Activated T-cell treated with anti-CD3 and anti-CD28 coated beads, Interleukin-2, amount 50 U/mL, for 48 hours (primary cell): ENCODE measurements around the gene USP17L20.
"Not testable (repeated sequence)": the region's sequence is repeated elsewhere in the genome, so short reads cannot be mapped to it uniquely, and the experiment has no call there.

Experiments
- DNase-seq, 2 experiments: peaks; one replicate each; pipeline ENCODE4 v3.0.0-alpha.2; 2020

The USP17L20 gene, protein sequence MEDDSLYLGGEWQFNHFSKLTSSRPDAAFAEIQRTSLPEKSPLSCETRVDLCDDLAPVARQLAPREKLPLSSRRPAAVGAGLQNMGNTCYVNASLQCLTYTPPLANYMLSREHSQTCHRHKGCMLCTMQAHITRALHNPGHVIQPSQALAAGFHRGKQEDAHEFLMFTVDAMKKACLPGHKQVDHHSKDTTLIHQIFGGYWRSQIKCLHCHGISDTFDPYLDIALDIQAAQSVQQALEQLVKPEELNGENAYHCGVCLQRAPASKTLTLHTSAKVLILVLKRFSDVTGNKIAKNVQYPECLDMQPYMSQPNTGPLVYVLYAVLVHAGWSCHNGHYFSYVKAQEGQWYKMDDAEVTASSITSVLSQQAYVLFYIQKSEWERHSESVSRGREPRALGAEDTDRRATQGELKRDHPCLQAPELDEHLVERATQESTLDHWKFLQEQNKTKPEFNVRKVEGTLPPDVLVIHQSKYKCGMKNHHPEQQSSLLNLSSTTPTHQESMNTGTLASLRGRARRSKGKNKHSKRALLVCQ

DNA sequence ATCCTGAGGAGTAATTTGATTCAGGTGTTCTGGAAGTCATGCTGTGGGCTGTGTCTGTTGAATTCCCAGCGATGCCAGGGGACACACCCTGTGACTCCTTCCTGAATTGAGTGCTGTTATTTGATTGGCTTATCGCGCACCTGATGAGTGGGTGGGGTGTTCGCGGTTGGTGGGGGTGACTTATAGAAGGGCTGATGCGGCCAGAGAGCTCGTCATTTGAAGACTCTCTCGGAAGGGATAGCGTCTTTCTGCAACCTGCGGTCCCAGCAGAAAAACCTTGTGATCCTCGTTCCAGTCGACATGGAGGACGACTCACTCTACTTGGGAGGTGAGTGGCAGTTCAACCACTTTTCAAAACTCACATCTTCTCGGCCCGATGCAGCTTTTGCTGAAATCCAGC, at the start of gene USP17L20:
TSS of gene USP17L20 (plus strand) at position 301 of the 400 bp plus-strand sequence. CDS start at position 301, 0 bp downstream.
- DNase-seq, result not testable (repeated sequence)

DNA sequence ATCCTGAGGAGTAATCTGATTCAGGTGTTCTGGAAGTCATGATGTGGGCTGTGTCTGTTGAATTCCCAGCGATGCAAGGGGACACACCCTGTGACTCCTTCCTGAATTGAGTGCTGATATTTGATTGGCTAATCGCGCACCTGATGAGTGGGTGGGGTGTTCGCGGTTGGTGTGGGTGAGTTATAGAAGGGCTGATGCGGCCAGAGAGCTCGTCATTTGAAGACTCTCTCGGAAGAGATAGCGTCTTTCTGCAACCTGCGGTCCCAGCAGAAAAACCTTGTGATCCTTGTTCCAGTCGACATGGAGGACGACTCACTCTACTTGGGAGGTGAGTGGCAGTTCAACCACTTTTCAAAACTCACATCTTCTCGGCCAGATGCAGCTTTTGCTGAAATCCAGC, 47.6 kb upstream of the USP17L20 start, which contains the start of gene USP17L10:
TSS of gene USP17L10 (plus strand) at position 301 of the 400 bp plus-strand sequence. CDS start at position 301, 0 bp downstream.
- DNase-seq, result not testable (repeated sequence)

DNA sequence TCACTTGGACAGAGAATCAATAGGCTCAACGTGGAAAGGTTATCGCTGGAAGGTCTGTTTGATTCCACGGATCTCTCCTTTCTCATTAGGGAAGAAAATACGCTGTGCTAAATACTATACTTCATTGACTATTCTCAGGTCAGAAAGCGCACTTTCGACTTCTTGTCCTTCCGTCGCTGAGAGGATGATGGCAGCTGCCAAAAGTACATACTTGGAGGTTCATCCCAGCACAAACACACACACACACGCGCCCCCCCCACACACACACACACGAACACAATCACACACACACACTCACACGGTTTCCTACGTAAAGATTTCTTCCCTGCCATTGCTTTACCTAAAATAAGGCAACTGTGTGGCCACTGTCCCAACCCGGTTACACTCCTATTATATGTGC, 43.2 kb upstream of the USP17L20 start:
- not testable (repeated sequence) for DNase-seq

DNA sequence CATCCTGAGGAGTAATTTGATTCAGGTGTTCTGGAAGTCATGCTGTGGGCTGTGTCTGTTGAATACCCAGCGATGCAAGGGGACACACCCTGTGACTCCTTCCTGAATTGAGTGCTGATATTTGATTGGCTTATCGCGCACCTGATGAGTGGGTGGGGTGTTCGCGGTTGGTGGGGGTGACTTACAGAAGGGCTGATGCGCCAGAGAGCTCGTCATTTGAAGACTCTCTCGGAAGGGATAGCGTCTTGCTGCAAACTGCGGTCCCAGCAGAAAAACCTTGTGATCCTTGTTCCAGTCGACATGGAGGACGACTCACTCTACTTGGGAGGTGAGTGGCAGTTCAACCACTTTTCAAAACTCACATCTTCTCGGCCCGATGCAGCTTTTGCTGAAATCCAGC, 42.8 kb upstream of the USP17L20 start, which contains the start of gene USP17L11:
TSS of gene USP17L11 (plus strand) at position 301 of the 400 bp plus-strand sequence. CDS start at position 301, 0 bp downstream.
- DNase-seq, result not testable (repeated sequence)

DNA sequence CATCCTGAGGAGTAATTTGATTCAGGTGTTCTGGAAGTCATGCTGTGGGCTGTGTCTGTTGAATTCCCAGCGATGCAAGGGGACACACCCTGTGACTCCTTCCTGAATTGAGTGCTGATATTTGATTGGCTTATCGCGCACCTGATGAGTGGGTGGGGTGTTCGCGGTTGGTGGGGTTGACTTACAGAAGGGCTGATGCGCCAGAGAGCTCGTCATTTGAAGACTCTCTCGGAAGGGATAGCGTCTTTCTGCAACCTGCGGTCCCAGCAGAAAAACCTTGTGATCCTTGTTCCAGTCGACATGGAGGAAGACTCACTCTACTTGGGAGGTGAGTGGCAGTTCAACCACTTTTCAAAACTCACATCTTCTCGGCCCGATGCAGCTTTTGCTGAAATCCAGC, 38.1 kb upstream of the USP17L20 start, which contains the start of gene USP17L12:
TSS of gene USP17L12 (plus strand) at position 301 of the 400 bp plus-strand sequence. CDS start at position 301, 0 bp downstream.
- not testable (repeated sequence) for DNase-seq

DNA sequence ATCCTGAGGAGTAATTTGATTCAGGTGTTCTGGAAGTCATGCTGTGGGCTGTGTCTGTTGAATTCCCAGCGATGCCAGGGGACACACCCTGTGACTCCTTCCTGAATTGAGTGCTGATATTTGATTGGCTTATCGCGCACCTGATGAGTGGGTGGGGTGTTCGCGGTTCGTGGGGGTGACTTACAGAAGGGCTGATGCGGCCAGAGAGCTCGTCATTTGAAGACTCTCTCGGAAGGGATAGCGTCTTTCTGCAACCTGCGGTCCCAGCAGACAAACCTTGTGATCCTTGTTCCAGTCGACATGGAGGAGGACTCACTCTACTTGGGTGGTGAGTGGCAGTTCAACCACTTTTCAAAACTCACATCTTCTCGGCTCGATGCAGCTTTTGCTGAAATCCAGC, 33.3 kb upstream of the USP17L20 start, which contains the start of gene USP17L13:
TSS of gene USP17L13 (plus strand) at position 301 of the 400 bp plus-strand sequence. CDS start at position 301, 0 bp downstream.
- not testable (repeated sequence) for DNase-seq

DNA sequence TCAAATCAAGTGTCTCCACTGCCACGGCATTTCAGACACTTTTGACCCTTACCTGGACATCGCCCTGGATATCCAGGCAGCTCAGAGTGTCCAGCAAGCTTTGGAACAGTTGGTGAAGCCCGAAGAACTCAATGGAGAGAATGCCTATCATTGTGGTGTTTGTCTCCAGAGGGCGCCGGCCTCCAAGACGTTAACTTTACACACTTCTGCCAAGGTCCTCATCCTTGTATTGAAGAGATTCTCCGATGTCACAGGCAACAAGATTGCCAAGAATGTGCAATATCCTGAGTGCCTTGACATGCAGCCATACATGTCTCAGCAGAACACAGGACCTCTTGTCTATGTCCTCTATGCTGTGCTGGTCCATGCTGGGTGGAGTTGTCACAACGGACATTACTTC, 27.7 kb upstream of the USP17L20 start:
- peak in 1 of 2 experiments; percentile 14 for DNase-seq

DNA sequence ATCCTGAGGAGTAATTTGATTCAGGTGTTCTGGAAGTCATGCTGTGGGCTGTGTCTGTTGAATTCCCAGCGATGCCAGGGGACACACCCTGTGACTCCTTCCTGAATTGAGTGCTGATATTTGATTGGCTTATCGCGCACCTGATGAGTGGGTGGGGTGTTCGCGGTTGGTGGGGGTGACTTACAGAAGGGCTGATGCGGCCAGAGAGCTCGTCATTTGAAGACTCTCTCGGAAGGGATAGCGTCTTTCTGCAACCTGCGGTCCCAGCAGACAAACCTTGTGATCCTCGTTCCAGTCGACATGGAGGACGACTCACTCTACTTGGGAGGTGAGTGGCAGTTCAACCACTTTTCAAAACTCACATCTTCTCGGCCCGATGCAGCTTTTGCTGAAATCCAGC, 23.8 kb upstream of the USP17L20 start, which contains the start of gene USP17L15:
TSS of gene USP17L15 (plus strand) at position 301 of the 400 bp plus-strand sequence. CDS start at position 301, 0 bp downstream.
- not testable (repeated sequence) for DNase-seq

DNA sequence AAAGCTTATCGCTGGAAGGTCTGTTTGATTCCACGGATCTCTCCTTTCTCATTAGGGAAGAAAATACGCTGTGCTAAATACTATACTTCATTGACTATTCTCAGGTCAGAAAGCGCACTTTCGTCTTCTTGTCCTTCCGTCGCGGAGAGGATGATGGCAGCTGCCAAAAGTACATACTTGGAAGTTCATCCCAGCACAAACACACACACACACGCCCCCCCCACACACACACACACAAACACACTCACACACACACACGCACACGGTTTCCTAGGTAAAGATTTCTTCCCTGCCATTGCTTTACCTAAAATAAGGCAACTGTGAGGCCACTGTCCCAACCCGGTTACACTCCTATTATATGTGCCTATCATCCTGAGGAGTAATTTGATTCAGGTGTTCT, 19.5 kb upstream of the USP17L20 start:
- not testable (repeated sequence) for DNase-seq

DNA sequence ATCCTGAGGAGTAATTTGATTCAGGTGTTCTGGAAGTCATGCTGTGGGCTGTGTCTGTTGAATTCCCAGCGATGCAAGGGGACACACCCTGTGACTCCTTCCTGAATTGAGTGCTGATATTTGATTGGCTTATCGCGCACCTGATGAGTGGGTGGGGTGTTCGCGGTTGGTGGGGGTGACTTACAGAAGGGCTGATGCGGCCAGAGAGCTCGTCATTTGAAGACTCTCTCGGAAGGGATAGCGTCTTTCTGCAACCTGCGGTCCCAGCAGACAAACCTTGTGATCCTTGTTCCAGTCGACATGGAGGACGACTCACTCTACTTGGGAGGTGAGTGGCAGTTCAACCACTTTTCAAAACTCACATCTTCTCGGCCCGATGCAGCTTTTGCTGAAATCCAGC, 14.3 kb upstream of the USP17L20 start, which contains the start of gene USP17L17:
TSS of gene USP17L17 (plus strand) at position 301 of the 400 bp plus-strand sequence. CDS start at position 301, 0 bp downstream.
- DNase-seq, result not testable (repeated sequence)

DNA sequence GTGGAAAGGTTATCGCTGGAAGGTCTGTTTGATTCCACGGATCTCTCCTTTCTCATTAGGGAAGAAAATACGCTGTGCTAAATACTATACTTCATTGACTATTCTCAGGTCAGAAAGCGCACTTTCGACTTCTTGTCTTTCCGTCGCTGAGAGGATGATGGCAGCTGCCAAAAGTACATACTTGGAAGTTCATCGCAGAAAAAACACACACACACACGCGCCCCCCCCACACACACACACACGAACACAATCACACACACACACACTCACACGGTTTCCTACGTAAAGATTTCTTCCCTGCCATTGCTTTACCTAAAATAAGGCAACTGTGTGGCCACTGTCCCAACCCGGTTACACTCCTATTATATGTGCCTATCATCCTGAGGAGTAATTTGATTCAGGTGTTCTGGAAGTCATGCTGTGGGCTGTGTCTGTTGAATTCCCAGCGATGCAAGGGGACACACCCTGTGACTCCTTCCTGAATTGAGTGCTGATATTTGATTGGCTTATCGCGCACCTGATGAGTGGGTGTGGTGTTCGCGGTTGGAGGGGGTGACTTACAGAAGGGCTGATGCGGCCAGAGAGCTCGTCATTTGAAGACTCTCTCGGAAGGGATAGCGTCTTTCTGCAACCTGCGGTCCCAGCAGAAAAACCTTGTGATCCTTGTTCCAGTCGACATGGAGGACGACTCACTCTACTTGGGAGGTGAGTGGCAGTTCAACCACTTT, 9.8 kb upstream of the USP17L20 start, which contains the start of gene USP17L18:
TSS of gene USP17L18 (plus strand) at position 678 of the 728 bp plus-strand sequence. CDS start at position 678, 0 bp downstream.
- DNase-seq, result peak in 1 of 2 experiments; percentile 13

DNA sequence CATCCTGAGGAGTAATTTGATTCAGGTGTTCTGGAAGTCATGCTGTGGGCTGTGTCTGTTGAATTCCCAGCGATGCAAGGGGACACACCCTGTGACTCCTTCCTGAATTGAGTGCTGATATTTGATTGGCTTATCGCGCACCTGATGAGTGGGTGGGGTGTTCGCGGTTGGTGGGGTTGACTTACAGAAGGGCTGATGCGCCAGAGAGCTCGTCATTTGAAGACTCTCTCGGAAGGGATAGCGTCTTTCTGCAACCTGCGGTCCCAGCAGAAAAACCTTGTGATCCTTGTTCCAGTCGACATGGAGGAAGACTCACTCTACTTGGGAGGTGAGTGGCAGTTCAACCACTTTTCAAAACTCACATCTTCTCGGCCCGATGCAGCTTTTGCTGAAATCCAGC, 4.8 kb upstream of the USP17L20 start, which contains the start of gene USP17L19:
TSS of gene USP17L19 (plus strand) at position 301 of the 400 bp plus-strand sequence. CDS start at position 301, 0 bp downstream.
- not testable (repeated sequence) for DNase-seq

DNA sequence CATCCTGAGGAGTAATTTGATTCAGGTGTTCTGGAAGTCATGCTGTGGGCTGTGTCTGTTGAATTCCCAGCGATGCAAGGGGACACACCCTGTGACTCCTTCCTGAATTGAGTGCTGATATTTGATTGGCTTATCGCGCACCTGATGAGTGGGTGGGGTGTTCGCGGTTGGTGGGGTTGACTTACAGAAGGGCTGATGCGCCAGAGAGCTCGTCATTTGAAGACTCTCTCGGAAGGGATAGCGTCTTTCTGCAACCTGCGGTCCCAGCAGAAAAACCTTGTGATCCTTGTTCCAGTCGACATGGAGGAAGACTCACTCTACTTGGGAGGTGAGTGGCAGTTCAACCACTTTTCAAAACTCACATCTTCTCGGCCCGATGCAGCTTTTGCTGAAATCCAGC, 4.6 kb downstream of the USP17L20 start, which contains the start of gene USP17L21:
TSS of gene USP17L21 (plus strand) at position 301 of the 400 bp plus-strand sequence. CDS start at position 301, 0 bp downstream.
- not testable (repeated sequence) for DNase-seq

DNA sequence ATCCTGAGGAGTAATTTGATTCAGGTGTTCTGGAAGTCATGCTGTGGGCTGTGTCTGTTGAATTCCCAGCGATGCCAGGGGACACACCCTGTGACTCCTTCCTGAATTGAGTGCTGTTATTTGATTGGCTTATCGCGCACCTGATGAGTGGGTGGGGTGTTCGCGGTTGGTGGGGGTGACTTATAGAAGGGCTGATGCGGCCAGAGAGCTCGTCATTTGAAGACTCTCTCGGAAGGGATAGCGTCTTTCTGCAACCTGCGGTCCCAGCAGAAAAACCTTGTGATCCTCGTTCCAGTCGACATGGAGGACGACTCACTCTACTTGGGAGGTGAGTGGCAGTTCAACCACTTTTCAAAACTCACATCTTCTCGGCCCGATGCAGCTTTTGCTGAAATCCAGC, 9.4 kb downstream of the USP17L20 start, which contains the start of gene USP17L22:
TSS of gene USP17L22 (plus strand) at position 301 of the 400 bp plus-strand sequence. CDS start at position 301, 0 bp downstream.
- not testable (repeated sequence) for DNase-seq

DNA sequence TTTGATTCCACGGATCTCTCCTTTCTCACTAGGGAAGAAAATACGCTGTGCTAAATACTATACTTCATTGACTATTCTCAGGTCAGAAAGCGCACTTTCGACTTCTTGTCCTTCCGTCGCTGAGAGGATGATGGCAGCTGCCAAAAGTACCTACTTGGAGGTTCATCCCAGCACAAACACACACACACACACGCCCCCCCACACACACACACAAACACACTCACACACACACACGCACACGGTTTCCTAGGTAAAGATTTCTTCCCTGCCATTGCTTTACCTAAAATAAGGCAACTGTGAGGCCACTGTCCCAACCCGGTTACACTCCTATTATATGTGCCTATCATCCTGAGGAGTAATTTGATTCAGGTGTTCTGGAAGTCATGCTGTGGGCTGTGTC, 13.8 kb downstream of the USP17L20 start:
- peak; percentile 18 to 20 for DNase-seq
